NCI-H460 (cell line): ENCODE results near the gene KCNE3. TPM values are rescaled to one million over a fixed set of nuclear protein-coding genes. Genes with fewer than 3 reads are reported as not detected.

Experiments used
- DNase-seq: peaks from one replicate; pipeline ENCODE4 v3.0.0-alpha.2; 2016; ENCODE audit warnings: low read depth; ENCODE audit errors: extremely low read depth
- polyA plus RNA-seq: library from polyadenylated mRNA; depleted of rRNA; stranded (reverse); fragments of >200 nt; gene quantifications from 2 replicates; pipeline ENCODE4 v1.2.3, GENCODE V29; 2014; cell fraction: nucleus; rRNA removed
- total RNA-seq: library from RNA; depleted of rRNA; stranded (reverse); fragments of >200 nt; shearing (Covaris generic); gene quantifications from 2 replicates; pipeline ENCODE4 v1.2.3, GENCODE V29; 2014; rRNA removed

The KCNE3 gene, protein sequence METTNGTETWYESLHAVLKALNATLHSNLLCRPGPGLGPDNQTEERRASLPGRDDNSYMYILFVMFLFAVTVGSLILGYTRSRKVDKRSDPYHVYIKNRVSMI
- total RNA-seq: not detected in 2 replicates
- not detected in 2 replicates for polyA plus RNA-seq

GRCh38 chr11:74466916-74467885, at the start of gene KCNE3:
Gene KCNE3 (minus strand): TSS chr11:74467549. CDS start chr11:74457563, 9,986 bp downstream.
- no peak for DNase-seq

- no peak for DNase-seq
These were observed 40.2 kb upstream of the KCNE3 start for GRCh38 chr11:74507582-74507981.

DNA sequence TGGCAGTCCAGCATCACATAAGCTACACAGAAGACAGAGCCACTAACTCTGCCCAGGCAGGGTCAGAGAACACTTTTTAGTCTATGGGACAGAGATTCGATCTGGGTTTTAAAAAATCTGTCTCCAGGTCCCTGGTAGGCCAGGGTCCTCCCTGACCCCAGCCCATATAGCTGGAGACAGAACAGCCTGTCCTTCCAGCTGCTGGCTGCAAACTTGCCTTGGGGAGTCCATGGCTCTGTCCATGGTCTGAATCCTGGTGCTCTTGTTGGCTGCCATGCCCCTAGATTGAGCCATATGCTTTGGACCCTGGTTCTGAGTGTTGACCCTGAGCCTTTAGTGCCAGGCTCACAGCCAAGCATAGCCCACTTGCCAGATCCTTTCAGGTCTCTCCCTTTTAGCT, 39.5 kb upstream of the KCNE3 start:
- no peak for DNase-seq

DNA sequence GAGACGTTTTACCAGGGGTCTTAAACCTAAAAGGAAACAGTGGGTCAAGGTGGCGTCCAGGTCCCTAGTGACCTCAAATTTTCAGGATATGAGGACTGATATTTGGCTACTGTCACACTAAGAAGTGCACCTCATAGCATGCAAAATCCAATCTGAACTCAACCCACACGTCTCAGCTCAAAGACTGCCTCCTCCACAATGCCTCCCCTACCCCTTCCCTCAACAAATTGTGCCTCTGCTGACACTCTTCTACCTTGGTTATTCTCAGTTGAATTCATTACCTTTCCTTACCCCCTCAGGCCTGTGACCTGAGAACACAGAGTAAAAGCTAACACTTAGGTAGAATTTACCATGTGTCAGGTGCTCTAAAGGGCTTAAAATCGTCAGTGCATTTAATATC, 38.6 kb upstream of the KCNE3 start:
- DNase-seq: no peak

DNA sequence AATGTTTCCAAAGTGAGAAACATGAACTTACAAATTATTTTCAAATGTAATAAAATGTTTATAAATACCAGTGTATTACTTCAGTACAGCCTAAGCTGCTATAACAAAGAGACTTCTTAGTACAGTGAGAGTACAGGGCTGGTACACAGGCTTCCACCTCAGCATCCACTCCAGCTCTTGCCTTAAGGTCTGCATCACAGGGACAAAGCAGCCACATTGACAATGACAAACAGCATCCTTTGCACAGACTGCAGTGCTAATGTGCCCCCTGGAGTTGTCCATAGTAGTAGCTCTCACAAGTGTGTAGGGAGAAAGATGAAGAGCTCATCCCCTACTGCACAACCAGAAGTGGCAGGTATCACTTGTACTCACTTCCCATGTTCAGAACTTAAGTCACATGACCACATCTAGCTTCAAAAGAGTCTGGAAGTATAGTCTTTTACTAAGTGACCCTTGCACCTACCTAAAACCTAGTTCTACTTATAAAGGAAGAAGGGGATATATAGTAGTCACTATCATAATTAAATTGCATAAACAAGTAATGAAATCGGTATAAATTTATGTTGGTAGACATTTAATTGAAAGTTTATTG, 36.8 kb upstream of the KCNE3 start:
- DNase-seq: no peak

DNA sequence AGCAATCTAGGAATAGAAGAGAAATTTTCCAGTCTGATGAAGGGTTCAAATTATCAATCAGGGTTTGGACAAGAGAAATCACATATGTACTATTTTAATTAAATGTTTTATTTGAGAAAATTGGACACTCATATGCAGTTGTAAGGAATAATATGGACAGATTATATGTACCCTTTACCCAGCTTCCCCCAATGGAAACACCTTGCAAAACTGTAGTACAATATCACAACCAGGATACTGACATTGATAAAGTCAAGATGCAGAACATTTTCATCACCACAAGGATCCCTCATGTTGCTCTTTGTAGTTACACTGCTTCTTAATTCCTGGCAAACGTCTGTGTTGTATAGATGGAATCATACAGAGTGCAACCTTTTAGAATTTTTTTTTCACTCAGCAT, 27.6 kb upstream of the KCNE3 start:
- no peak for DNase-seq

- no peak for DNase-seq
These were observed 26.7 kb upstream of the KCNE3 start for GRCh38 chr11:74493791-74494630.

DNA sequence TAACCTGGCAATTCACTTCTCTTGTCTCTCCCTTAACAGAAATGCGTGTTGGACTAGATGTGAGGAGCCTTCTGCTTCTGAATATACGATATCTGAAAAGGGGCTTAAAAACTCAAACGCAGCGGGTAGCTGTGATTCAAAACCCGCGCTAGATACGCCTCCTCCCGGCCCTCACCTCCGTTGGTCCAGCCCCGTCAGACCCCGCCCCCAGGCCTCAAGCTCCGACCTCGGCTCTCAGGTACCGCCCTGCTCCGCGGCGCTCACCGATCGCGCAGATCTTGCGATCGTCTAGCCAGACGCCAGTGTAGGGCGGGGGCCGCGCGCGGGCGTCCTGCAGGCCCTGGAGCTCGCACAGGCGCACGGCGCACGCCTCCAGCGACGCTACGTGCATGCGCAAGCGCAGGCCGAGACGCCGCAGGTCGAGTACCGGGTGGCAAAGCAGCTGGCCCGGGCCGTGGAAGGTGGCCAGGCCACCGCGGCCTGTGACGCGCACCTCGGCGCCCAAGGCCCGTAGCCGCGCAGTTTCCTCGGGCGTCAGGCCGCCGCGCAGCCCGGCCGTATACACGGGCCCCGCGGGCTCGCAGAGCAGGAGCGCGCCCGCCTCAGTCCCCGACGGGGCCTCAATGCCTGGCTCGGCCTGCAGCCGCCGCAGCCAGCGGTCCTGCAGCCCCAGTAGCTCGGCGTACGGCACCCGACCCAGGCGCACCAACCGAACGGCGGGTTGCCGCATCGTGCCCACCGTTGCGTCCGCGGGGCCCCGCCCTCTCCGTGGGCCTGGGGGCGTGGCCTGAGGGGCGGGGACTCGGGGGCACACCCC, 25.8 kb upstream of the KCNE3 start, which contains the start of gene LIPT2:
Gene LIPT2, minus strand, starts transcription at position 751 of the 817 bp plus-strand sequence. Its CDS starts 21 bp downstream, at position 730.
- DNase-seq: peak; percentile 94

GRCh38 chr11:74492084-74492483, 24.7 kb upstream of the KCNE3 start:
- DNase-seq: no peak

GRCh38 chr11:74490941-74491340, 23.6 kb upstream of the KCNE3 start:
- no peak for DNase-seq

GRCh38 chr11:74487875-74488274, 20.5 kb upstream of the KCNE3 start:
- DNase-seq: no peak

DNA sequence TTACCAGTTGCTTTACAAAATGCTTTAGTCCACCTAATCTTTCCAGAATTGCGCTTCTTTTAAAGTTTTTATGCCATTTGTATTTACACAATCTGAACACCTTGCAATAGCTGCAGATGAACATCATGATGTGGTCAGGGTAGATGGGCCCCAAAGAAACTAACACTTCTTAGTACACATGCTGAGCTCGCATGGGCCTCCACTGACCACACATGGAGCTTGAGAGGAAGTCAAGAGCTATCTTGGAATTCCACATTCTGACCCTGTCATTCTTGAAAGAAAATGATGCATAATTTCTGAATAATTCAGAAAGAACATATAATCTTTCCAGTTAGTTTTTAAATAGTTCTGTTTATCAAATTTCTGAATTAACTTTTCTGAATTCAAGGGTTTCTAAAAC, 18.5 kb upstream of the KCNE3 start:
- no peak for DNase-seq

GRCh38 chr11:74480688-74481417, 13.5 kb upstream of the KCNE3 start:
- no peak for DNase-seq

GRCh38 chr11:74479732-74480123, 12.4 kb upstream of the KCNE3 start:
- no peak for DNase-seq

GRCh38 chr11:74478877-74479731, 11.8 kb upstream of the KCNE3 start:
- no peak for DNase-seq

DNA sequence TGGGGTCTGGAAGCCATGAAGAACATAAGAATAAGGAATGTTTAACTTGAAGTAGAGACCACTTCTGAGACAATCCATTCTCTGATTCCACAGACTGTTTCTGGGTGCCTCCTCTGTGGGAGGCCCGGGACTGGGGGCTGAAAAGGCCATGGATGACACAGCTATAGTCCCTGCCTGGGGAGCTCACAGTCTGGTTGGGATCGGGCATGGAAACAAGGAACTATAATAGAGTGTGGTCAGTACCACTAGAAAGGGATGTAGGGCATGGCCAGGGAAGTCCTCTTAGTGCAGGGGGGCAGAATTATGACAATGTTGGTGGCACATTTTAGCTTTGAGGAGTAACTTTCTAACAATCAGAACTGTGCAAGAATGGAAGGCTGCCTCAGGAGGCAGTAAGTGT, 9.2 kb upstream of the KCNE3 start:
- no peak for DNase-seq

GRCh38 chr11:74474316-74474715, 7.0 kb upstream of the KCNE3 start:
- DNase-seq: no peak
